Medulla oblongata (tissue), 1 donor: ENCODE data around the gene MTPN.

Experiments
- DNase-seq: peaks from one replicate; pipeline ENCODE4 v3.0.0-alpha.2; 2015; ENCODE audit errors: extremely low spot score

The MTPN gene

GRCh38 chr7:135886345-135887132 is 90.6 kb downstream of the MTPN start:
- DNase-seq = no peak

GRCh38 chr7:135884495-135885232 is 92.5 kb downstream of the MTPN start:
- DNase-seq = no peak

GRCh38 chr7:135879233-135879632 is 97.9 kb downstream of the MTPN start:
- no peak for DNase-seq

GRCh38 chr7:135878284-135878683 is 98.9 kb downstream of the MTPN start:
- no peak for DNase-seq

GRCh38 chr7:135877805-135878204 is 99.4 kb downstream of the MTPN start:
- no peak for DNase-seq
